ENCODE measurements around the gene IL21. TPM values are rescaled to one million over a fixed set of nuclear protein-coding genes. Genes with fewer than 3 reads are reported as not detected.

The IL21 gene
- total and polyA plus RNA-seq, 2 donors (not counting 1 experiment from before 2014, with no cell fraction given), result not detected

DNA sequence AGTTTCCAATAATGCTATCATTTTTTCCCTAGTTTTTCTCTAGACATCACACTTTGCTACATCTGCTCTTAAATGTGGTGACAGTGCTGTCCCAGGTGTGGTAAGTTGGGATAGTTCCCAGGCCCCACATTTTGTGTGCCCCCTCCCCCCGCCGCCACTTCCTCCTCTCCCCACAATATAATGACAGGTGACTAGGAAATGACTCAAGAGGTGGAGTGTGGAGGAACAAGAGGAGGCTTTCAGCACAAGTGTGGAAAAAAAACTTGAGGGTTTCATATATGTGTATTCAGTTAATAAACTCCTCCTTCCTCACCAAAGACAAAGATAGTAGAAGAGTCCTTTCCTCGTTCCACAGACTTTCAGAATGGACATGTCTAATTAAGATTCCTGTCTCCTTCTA is 18.3 kb upstream of the IL21 start:
- DNase-seq (no peak), ATAC-seq (ENCODE audit: low read depth) (no peak)
- no peaks in the 10 kb centered on the region for H3K79me2 ChIP-seq (ENCODE audit: control insufficient read depth, insufficient read depth, low read length)
- 50% methylated on average over 1 of the region's 3 CpGs for WGBS (ENCODE audit: insufficient coverage)
- no peaks in the 10 kb centered on the region for H4K20me1 ChIP-seq (ENCODE audit: control insufficient read depth, insufficient read depth, low read length, poor library complexity, severe bottlenecking)
- H3K36me3 ChIP-seq (replicated peaks in 1 of 2; ENCODE audit: control extremely low read depth in 1 of 2, control insufficient read depth in 1 of 2, extremely low read depth in 1 of 2, insufficient read depth in 2 of 2, low read length in 1 of 2), result no peaks in the 10 kb centered on the region
- intact Hi-C loops (cut with micrococcal nuclease), result no loop called here
- ChIA-PET CTCF (no interaction called here), POLR2A (no interaction called here)
- peaks cover 2% of the 10 kb centered on the region for H3K27me3 Mint-ChIP-seq
- no peaks in the 10 kb centered on the region for H3K9me3 Mint-ChIP-seq (ENCODE audit: insufficient read depth)
- H3K4me1 Mint-ChIP-seq, result no peaks in the 10 kb centered on the region
- no peaks in the 10 kb centered on the region for H3K9me3 ChIP-seq (ENCODE audit: control extremely low read depth in 1 of 3, control insufficient read depth in 2 of 3, insufficient read depth in 1 of 3, low read length in 2 of 3)
- H3K27ac Mint-ChIP-seq, result no peak overlapping the region
- H3K4me1 ChIP-seq (ENCODE audit: control insufficient read depth in 2 of 2, insufficient read depth in 2 of 2, low read length in 2 of 2), result no peaks in the 10 kb centered on the region
- no peak overlapping the region for H3K4me2 ChIP-seq (replicated peaks; ENCODE audit: low read depth, low read length, poor library complexity, severe bottlenecking)
- H3K27ac ChIP-seq (ENCODE audit: low read length in 2 of 2), result no peak overlapping the region
- no peaks in the 10 kb centered on the region for H3K27me3 ChIP-seq (replicated peaks in 1 of 4; ENCODE audit: control extremely low read depth in 1 of 4, control insufficient read depth in 3 of 4, insufficient read depth in 4 of 4, low read length in 3 of 4)
- H2AFZ ChIP-seq (ENCODE audit: insufficient read depth, low read depth, low read length, poor library complexity, severe bottlenecking), result no peak overlapping the region
- H3K4me3 ChIP-seq (ENCODE audit: control extremely low read depth in 1 of 5, extremely low read depth in 1 of 5, insufficient read depth in 1 of 5, low read depth in 2 of 5, low read length in 4 of 5), result no peak overlapping the region
- no peak overlapping the region for H3K4me3 Mint-ChIP-seq
- TF ChIP-seq CTCF (IDR thresholded peaks at IDR 0.05) (no peak), EZH2 (IDR thresholded peaks at IDR 0.05; ENCODE audit: borderline replicate concordance, insufficient read depth, low read depth, low read length, poor library complexity, severe bottlenecking) (no peak)
- no peak overlapping the region for H3K9ac ChIP-seq (ENCODE audit: low read length)

GRCh38 chr4:122636697-122637096 is 15.8 kb upstream of the IL21 start:
- H3K4me3 Mint-ChIP-seq, result no peak overlapping the region
- CTCF ChIA-PET, result no interaction called here
- H3K4me3 ChIP-seq (ENCODE audit: control extremely low read depth in 1 of 5, extremely low read depth in 1 of 5, insufficient read depth in 1 of 5, low read depth in 2 of 5, low read length in 4 of 5), result no peak overlapping the region
- intact Hi-C loops (cut with micrococcal nuclease), result no loop called here
- H3K27me3 Mint-ChIP-seq, result no peaks in the 10 kb centered on the region
- peaks cover 2% of the 10 kb centered on the region for H3K9me3 Mint-ChIP-seq (ENCODE audit: insufficient read depth)
- DNase-seq (no peak), ATAC-seq (ENCODE audit: low read depth) (no peak)
- no peak overlapping the region for H3K27ac ChIP-seq (ENCODE audit: low read length in 2 of 2)
- H3K79me2 ChIP-seq (ENCODE audit: control insufficient read depth, insufficient read depth, low read length), result no peaks in the 10 kb centered on the region
- H3K27ac Mint-ChIP-seq, result no peak overlapping the region
- no peaks in the 10 kb centered on the region for H3K9me3 ChIP-seq (ENCODE audit: control extremely low read depth in 1 of 3, control insufficient read depth in 2 of 3, insufficient read depth in 1 of 3, low read length in 2 of 3)
- H4K20me1 ChIP-seq (ENCODE audit: control insufficient read depth, insufficient read depth, low read length, poor library complexity, severe bottlenecking), result no peaks in the 10 kb centered on the region
- POLR2A ChIA-PET, result no interaction called here
- H2AFZ ChIP-seq (ENCODE audit: insufficient read depth, low read depth, low read length, poor library complexity, severe bottlenecking), result no peak overlapping the region
- H3K9ac ChIP-seq (ENCODE audit: low read length), result no peak overlapping the region
- no peaks in the 10 kb centered on the region for H3K4me1 ChIP-seq (ENCODE audit: control insufficient read depth in 2 of 2, insufficient read depth in 2 of 2, low read length in 2 of 2)
- TF ChIP-seq EZH2 (IDR thresholded peaks at IDR 0.05; ENCODE audit: borderline replicate concordance, insufficient read depth, low read depth, low read length, poor library complexity, severe bottlenecking), result no peak
- TF ChIP-seq CTCF (IDR thresholded peaks at IDR 0.05), result no peak
- H3K4me2 ChIP-seq (replicated peaks; ENCODE audit: low read depth, low read length, poor library complexity, severe bottlenecking), result no peak overlapping the region
- H3K36me3 ChIP-seq (replicated peaks in 1 of 2; ENCODE audit: control extremely low read depth in 1 of 2, control insufficient read depth in 1 of 2, extremely low read depth in 1 of 2, insufficient read depth in 2 of 2, low read length in 1 of 2), result no peaks in the 10 kb centered on the region
- WGBS (ENCODE audit: insufficient coverage), result no CpG with 5 or more reads among the region's 3 CpGs
- H3K27me3 ChIP-seq (replicated peaks in 1 of 4; ENCODE audit: control extremely low read depth in 1 of 4, control insufficient read depth in 3 of 4, insufficient read depth in 4 of 4, low read length in 3 of 4), result no peaks in the 10 kb centered on the region
- H3K4me1 Mint-ChIP-seq, result peaks cover 5% of the 10 kb centered on the region
